ENCODE results near the gene CCDC9B.

CCDC9B gene

GRCh38 chr15:40312370-40313158 lies 28.2 kb downstream of the CCDC9B start:
- TF ChIP-seq CTCF (IDR thresholded peaks at IDR 0.05; ENCODE audit: insufficient read depth, missing control alignments), result no peak
- FAIRE-seq (no peak), DNase-seq (ENCODE audit: insufficient read length, low spot score) (no peak)

DNA sequence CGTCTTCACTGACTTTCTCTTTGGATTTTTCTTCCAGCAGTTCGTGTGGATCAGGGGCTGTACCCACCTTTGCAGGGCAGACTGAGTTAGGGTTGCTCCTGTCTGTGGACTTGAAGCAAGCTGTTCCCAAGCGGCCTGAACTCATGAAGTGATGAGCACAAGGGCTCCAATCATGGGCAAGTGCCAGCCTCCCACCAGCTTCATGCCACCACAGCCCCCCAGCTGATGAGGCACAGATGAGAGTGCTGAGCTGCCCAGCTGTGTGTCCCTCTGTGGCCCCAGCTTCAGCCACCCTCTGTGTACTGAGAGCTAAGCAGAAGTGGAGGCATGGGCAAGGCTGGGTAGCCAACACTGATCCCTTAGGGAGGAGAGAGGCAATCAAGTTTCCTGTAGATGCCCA lies 29.7 kb downstream of the CCDC9B start:
- FAIRE-seq, result no peak
- TF ChIP-seq CTCF (IDR thresholded peaks at IDR 0.05; ENCODE audit: insufficient read depth, missing control alignments), result no peak
- DNase-seq (ENCODE audit: insufficient read length, low spot score), result no peak

DNA sequence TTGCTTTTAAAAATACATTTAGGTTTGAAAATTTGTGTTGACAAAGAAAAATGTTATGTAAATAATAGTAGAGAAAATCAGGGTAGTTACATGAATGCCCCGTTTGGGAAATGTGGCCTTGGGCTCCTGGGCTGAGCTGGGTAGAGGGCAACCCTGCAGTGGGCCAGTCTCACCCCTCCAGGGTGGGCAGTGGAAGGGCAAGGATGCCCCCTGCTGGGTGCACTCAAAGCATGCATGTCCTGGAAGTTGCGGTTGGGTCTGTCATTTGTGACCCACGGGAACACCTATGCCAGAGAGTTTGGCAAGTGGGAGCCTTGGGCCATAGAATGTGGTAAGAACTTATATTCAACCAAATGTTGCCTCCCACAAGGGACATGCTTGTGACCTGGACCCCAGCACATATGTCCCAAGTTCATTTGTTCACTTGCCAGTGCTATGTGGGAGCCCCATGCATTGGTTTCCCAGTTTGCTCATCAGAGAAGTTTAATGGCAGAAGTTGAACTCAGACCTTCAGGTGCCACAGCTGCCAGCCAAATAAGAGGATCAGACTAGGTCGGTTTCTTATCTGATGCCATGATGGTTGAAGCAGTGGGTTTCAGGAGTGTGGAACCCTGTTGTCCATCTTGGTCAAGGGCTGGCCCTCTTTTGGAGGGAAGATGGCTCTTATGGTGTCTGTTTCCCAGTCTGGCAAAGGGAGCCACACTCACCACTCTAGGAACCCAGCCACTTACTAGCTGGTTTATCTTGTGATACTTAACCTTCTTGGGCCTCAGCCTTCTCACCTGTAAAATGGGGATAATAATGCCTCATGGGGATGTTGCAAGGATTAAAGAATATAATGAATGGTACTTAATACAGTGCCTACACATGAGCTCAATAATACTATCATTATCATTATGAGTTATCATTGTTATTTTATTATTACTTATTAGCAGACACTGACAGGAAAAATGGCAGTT lies 30.5 kb downstream of the CCDC9B start:
- TF ChIP-seq CTCF (IDR thresholded peaks at IDR 0.05; ENCODE audit: insufficient read depth, missing control alignments), result peak; percentile 65
- no peak for DNase-seq (ENCODE audit: insufficient read length, low spot score)
- FAIRE-seq, result no peak

- FAIRE-seq (no peak), DNase-seq (ENCODE audit: insufficient read length, low spot score) (no peak)
- no peak for TF ChIP-seq CTCF (IDR thresholded peaks at IDR 0.05; ENCODE audit: insufficient read depth, missing control alignments)
Observed at GRCh38 chr15:40309344-40309862, 31.3 kb downstream of the CCDC9B start.

DNA sequence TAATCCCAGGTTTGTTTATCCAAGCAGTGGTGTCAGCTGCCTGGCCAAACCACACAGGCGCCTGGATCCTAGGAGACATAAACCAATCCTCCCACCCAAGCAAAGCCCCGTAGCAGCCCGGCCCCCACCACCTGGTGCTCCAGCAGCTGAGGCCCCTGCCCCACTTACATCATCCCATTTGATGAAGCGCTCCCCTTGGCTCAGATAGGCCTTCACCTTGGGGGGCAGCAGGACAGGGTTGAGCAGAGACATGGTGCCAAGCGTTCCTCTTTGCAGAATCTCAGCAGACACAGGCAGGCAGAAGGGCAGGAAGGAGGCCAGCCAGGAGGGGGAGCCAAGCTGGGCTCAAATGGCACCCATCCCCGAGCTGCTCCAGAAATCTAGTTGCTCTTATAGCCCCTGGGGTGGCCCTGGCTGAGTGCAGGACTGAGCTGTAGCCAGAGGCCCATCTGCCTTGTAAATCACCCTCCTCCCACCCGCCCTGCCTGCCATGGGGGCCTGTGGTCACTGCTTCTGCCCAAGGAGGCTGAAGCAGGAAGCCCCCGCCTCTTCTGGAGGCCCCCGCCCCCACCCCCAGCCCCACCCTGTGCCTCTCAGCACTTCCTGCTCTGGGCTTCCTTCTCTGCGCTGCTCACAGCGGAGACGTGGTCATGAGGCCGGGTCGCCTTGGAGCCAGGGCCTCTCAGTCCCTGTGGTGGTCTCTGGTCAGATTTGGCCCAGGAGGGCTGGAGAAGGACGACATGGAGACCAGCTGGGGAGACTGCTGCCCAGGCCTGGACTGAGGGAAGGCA lies 33.1 kb downstream of the CCDC9B start, which contains the start of gene PLCB2:
Gene PLCB2 (minus strand): TSS at position 515 of the 791 bp plus-strand sequence. CDS start 263 bp downstream, at position 252.
- no peak for DNase-seq (ENCODE audit: insufficient read length, low spot score)
- TF ChIP-seq CTCF (IDR thresholded peaks at IDR 0.05; ENCODE audit: insufficient read depth, missing control alignments), result no peak
- FAIRE-seq, result no peak

DNA sequence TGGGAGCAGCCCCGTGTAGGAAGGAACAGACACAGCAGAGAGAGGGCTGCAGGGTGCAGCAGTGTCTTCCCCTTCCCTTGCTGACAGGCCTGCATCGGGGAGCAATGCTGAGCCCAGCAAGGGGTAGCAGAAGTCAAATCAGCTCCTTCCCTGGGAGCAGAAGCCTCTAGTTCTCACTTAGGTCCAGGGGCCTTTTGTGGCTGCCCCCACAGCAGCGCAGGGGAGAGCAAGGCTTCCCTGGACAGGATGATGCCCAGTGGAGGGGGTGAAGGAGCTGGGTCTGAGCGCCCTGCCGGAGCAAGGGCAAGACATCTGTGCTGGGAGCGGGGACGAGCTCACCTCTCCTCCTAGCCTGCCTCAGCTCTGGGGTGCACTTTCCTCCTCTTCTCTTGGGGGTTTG lies 33.8 kb downstream of the CCDC9B start:
- FAIRE-seq (no peak), DNase-seq (ENCODE audit: insufficient read length, low spot score) (no peak)
- no peak for TF ChIP-seq CTCF (IDR thresholded peaks at IDR 0.05; ENCODE audit: insufficient read depth, missing control alignments)

Measured in D721Med (cell line).